ENCODE results near the gene DDX55.
A peak's percentile ranks its signal among the peaks of the same experiment; 100 is the strongest.

DDX55 gene

DNA sequence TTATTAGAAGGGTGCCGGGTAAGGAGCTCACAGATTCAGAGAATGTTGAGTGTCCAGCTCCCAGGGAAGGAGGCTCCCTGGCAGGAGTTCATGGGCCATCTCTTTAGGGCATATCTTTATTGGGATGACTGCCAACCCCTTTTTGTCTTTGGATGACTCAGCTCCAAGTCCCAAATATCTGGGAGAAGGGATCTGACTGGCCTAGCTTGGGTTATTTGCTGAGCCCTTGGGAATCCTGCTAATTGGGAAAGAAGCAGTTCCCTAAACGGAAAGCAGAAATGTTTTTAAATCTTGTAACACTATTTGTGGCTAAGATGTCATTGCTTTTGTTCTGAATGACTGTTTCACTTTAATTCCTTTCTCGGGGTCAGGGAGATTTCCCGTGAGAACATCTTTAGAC lies 12.6 kb downstream of the DDX55 start:
- no peak for DNase-seq (ENCODE audit: low read depth)

DNA sequence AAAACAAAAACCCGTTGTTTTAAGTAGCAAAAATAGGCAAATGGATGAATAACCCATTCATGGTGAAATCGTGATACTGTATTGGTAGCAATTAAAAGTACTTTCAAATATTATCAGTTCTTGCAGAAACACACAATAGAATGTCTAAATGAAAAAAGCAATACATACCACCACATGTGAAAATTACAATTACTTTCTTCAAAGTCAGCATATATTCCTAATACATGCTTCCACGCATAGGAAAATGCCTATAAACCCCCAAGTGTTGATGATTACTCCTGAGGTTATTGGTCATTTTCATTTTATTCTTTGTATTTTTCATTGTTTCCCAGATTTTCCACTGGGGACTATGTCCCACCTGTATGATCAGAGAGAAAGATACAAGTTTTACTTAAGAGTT lies 15.2 kb downstream of the DDX55 start:
- no peak for DNase-seq (ENCODE audit: low read depth)

DNA sequence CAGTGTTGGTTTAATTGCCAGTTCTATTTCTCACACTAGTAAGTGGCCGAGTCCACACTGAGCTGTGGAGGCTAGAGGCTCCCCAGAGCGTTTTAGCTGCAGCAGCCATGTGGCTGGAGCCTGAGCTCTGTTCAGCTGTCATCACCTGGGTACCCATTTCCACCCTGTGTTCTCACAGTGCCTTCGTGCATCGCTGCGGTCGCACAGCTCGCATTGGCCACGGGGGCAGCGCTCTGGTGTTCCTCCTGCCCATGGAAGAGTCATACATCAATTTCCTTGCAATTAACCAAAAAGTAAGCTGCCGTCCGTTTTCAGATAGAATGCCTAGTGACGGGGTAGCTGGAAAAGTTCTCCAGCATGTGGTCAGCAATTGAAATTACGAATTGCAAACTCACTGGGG lies 15.7 kb downstream of the DDX55 start:
- no peak for DNase-seq (ENCODE audit: low read depth)

DNA sequence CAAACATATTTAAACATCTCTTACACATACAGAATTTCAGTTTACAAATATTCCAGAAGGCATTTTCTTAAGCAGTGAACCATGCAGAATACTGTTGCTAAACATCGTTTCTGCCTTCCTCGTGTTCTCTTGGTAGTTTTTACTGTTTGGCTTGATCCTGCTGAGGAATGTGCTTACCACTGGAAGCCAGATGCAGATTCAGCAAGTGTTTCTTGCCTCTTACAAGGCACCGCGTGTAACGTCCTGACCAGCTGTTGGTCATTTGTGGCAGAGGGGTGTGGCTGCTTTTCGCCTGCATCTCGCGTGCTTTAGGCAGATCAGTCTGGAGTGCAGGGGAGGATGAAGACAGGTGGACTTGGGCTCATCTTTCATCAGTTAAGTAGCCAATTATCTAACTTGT lies 19.2 kb downstream of the DDX55 start:
- DNase-seq (ENCODE audit: low read depth) = no peak

DNA sequence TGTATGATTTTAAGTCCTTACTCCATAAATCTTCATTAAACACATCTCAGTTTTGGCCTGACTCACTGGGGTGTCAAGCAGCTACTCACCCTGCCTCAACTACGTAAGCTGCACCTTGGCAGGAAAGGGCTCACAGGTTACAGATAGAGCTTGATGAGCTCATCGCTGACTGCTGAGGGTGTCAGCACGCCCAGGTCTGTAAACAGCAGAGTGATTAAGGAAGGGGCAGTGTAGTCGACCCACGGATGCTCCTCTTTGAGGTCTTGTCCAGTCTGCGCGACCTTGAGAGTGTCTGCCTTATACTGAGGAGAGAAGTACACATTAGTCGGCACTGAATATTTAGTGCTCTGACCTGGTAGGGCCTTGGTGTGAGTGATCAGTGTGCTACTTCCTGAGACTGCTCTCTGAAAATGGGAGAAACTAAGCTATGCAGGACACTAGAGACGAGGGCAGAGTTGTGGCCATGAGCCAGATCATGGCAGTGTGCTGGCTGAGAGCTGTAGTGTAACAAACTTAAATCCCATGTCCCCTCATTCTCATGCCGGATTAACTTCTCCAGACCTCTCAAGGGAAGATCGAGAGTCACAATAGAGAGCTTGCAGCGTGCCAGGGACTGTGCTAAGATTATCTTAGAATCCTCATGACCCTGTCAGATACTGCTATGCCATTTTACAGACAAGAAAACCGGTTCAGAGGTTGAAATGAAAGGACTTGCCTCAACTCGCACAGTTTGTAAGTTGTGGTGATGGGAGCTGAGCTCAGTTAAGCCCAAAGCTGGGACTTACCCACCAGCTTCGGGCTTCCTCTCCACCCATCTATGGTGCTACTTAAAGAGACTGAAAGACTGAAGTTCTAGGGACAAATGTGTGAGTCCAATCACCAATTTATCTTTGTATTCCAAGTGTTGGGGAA lies 20.0 kb downstream of the DDX55 start:
- no peak for DNase-seq (ENCODE audit: low read depth)

DNA sequence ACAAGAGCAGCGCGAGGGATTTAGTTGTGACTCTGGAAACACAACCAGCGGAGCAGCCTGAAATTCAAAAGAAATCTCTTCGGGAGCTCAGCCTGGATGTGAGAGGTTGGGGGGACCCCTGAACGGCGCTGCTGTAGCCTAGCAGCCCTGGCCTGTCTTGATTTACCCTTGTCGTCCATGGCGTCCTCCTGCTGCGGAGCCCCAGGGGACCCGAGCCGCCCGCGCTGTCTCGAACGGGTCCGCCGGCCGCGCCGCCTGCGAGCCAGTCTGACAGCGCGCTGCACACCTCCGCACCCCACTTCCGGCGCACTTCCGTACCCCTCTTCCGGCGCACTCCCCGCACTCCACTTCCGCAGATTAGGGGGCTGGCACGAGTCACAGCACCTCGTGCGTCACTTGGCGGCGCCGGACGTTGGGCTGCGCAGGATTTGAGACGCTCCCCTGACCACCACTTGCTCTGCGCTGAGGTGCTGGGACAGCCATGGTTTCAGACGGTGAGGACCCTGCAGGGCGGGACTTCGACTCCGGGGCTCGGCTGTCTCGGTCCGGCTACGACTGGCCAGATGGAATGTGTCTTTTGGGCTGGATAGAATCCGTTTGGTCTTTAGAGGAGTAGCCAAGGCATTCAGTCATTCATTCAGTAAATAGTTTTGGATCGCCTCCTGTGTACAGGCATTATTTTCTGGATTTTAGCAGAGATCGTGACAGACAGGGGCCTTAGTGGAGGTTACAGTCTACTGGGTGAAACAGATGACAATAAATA lies 31.7 kb downstream of the DDX55 start, which contains the start of the genes EIF2B1 and GTF2H3:
Gene EIF2B1, minus strand, starts transcription at position 308 of the 763 bp plus-strand sequence. Its CDS starts 129 bp downstream, at position 179.
Gene GTF2H3, plus strand, starts transcription at position 451 of the 763 bp plus-strand sequence. Its CDS starts 31 bp downstream, at position 482.
- peak; percentile 96 for DNase-seq (ENCODE audit: low read depth)

DNA sequence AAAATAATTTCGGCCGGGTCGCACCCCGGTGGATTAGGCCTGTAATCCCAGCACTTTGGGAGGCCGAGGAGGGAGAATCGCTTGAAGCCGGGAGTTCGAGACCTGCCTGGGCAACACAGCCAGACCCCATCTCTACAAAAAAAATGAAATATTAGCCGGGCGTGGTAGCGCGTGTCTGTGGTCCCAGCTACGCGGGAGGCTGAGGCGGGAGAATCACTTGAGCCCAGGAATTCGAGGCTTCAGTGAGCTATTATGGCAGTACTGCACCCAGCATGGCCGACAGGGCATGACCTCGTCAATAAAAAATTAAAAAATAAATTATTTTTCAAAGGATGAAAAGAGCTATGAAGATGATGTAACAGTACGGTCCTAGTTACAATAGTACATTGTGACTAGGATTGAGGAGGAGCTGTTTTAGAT lies 32.3 kb downstream of the DDX55 start:
- DNase-seq (ENCODE audit: low read depth) = no peak

DNA sequence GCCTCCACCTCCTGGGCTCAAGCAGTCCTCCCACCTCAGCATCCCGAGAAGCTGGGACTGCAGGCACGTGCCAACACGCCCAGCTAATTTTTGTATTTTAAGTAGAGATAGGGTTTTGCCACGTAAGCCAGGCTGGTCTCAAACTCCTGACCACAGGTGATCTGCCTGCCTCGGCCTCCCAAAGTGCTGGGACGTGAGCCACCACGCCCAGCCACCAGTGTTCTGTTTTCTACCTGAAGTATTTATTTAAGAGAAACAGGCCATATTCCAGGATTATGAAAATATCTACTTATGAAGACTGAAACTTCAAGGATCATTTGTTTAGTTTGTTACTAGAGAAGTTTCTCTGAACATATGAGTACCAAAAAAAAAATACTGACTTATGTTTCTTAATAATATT lies 42.0 kb downstream of the DDX55 start:
- no peak for DNase-seq (ENCODE audit: low read depth)

DNA sequence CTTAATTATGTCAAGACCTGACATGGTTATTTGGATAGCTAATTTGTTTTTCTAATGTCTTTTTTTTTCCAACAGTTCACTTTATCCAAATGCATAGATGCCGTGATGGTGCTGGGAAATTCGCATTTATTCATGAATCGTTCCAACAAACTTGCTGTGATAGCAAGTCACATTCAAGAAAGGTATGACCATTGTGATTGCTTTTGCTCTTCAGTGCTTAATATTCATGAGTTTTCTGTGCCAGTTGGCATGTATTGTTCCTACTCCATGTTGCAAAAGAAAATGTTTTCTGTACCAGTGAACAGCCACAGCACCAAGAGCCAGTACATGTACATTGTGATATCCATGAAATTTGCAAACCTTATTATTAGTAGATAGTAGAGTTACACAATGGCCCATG lies 43.5 kb downstream of the DDX55 start:
- DNase-seq (ENCODE audit: low read depth) = no peak

DNA sequence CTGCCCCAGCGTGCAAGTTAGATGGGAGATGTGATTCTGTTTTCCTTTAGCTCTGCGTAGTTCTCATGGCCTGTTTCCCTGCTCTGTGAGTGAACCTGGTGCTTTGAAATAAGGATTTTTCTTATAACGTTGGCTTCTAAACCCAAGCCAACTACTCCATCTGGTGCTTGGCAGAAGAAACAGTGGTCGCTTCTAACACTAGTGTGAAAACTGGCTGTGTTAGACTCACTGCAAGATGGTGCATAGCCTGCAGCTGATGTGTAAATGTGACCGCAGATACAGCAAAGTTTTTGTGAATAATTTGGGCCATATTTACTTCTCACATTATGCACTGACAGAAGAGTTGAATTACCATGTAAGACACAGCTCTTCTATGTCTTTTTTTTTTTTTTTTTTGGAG lies 44.0 kb downstream of the DDX55 start:
- DNase-seq (ENCODE audit: low read depth) = no peak

DNA sequence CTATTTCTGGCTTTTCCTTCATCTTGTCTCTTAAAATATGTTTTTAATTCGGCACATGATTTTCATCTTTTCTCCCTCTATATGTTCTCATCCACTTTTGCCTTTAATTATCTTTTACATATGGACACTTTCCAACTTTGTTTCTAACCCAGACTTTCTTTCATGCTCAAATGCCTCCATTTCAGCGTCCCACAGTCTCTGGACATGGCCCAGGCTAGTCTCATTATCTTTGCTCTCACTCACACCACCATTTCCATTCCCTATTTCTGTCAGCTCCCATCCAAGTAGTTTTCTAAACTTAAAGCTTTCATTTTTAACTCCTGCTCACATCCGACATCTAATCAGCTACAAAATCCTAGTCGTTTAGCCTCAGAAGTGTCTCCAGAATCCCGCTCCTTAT lies 46.5 kb downstream of the DDX55 start:
- no peak for DNase-seq (ENCODE audit: low read depth)

DNA sequence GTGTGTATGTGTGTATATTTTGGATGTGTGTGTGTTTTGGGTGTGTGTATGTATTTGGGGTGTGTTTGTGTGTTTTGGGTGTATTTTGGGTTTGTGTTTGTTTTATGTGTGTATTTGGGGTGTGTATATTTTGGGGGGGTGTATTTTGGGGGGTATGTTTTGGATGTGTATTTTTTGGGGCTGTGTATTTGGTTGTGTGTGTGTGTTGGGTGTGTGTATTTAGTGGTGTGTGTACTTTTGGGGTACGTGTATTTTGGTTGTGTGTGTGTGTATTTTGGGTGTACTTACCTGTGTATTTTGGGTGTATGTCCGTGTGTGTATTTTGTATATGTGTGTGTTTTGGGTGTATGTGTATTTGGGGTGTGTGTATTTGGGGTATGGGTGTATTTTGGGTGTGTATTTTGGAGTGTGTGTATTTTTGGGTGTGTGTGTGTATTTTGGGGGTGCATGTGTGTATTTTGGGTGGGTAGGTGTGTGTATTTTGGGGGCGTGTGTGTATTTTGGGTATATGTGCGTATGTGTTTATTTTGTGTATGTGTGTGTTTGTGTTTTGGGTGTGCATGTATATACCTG lies 52.3 kb downstream of the DDX55 start:
- no peak for DNase-seq (ENCODE audit: low read depth)

DNA sequence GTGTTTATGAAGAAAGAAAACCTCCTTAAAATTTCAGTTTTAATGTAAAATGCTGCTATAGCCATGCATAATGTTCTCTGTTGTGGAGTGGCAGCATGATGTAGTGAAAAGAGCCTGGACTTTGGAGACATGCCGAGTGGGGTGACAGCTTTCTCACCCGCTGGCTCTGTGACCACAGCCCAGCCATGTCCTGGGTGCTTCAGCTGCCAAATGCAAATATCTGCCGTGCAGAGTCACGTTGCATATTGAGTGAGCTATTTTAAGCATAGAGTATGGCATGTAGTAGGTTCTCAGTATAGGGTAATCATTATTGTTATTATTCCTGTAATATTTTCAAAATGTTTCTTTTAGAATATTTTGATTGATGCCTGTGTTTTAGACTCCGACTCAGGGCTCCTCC lies 53.5 kb downstream of the DDX55 start:
- no peak for DNase-seq (ENCODE audit: low read depth)

DNA sequence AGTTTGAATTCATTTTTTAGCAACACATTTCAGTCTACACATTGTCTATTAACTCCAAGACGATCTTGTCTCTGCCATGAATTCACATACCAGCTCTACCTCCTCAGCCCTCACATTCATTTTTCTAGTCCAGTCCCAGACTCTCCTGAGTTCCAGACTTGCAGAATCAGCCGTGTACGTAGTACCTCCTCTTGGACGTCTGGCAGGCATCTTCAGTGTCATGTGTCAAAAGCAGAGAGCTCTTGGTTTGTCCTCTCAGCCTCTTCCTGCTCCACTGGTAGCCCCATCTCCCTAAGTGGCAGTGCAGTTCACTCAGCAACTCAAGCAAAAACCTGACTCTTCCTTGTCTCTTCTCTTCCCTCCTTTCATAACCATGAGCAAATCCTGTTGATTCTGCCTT lies 54.5 kb downstream of the DDX55 start:
- DNase-seq (ENCODE audit: low read depth) = no peak

DNA sequence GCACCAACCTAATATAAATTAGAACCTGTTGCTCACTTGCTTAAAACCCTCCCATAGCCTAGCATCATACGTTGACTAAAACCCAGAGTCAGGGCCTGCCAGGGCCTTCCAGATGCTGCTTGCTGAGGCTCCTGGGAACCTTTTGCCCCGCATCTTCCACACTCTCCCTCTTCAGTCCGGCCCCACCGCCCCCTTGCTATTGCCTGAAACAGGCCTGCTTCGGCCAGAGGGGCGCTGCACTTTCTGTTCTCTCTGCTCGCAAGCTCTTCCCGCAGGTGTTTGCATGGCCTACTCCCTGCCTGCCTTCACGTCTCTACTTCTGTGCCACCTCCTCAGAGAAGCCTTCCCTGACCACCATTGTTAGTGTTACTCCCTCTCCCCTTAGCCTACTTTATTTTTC lies 55.3 kb downstream of the DDX55 start:
- no peak for DNase-seq (ENCODE audit: low read depth)

DNA sequence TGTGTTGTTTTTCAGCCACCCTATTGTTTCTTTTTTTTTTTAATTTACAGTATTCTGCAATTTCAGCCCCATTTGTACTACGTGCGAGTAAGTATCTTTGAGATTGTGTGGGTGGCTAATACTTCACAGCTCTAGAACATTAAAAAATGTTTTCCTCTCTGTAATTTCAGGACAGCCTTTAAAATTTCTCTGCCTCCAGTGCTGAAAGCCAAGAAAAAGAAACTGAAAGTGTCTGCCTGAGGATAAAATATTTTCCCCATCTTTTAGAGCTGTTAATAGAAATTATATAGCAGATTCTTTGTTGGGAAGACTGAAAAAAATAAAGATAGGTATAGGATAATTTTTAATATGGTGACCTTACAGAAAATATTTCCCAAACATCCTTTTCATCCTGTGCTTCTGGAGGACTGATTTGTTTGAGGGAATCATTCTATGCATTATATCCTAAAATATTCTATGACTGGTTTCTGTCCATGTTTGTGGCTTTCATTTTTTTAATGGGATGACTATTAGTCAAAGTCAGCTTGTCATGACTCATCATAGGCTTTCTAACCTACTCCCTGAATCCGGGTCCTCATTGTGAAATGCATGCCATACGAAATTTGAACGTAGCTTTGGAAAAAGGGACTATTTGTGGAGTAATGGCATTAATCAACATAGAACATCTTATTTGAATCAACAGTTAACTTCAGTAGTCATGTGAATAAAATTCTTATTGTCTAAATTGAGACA lies 58.3 kb downstream of the DDX55 start:
- DNase-seq (ENCODE audit: low read depth) = no peak

DNA sequence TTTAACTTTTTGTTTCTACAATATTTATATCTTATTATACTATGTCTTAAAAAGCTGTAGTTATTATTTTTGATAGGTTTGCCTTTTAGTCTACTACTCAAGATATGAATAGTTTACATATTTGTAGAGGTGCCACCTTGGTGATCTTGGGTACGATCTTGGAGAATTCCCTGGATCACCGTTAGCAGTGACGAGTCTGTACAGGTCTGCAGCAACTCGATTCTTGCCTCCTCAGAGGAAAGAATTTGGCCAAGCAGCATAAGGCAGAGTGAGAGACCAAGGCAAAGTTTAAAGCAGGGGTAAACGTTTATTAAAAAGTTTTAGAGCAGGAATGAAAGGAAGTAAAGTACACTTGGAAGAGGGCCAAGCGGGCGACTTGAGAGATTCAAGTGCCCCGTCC lies 65.9 kb downstream of the DDX55 start:
- no peak for DNase-seq (ENCODE audit: low read depth)

All from activated gamma-delta T cell treated with anti-CD3 and anti-CD28 coated beads, Interleukin-2, amount 50 U/mL, for 16 hours (primary cell).